GM12891 (cell line): Measurements from ENCODE around the gene ARMC9.
A peak's percentile ranks its signal among the peaks of the same experiment; 100 is the strongest.

Experiments
- DNase-seq: peaks from one replicate; pipeline ENCODE4 v3.0.0; 2011; ENCODE audit warnings: low spot score; ENCODE audit not compliant: insufficient read length
- FAIRE-seq: peaks from 2 replicates; lab custom pipeline; 2011; peaks lifted over from hg19 to GRCh38; lab: Jason Lieb, UNC
- PAX5 ChIP-seq: IDR thresholded peaks from 2 replicates; pipeline ENCODE4 v1.6.1; 2011; ENCODE audit warnings: low read length, moderate library complexity, mild to moderate bottlenecking; ENCODE audit not compliant: insufficient read depth, severe bottlenecking
- POLR2A ChIP-seq: IDR thresholded peaks from 2 replicates; pipeline ENCODE4 v1.6.1; 2011; ENCODE audit warnings: low read depth, low read length, control low read depth
- POLR2AphosphoS5 ChIP-seq: IDR thresholded peaks from 2 replicates; pipeline ENCODE4 v1.6.1; 2011; ENCODE audit warnings: low read depth, low read length, control low read depth
- POU2F2 ChIP-seq: IDR thresholded peaks from 2 replicates; pipeline ENCODE4 v1.6.1; 2011; ENCODE audit warnings: low read depth, mild to moderate bottlenecking, control low read depth, low read length, moderate library complexity
- SPI1 ChIP-seq: IDR thresholded peaks from 2 replicates; pipeline ENCODE4 v1.6.1; 2011; ENCODE audit warnings: low read depth, low read length, control low read depth
- TAF1 ChIP-seq: IDR thresholded peaks from 2 replicates; pipeline ENCODE4 v1.6.1; 2011; ENCODE audit warnings: low read depth, low read length, control low read depth

ARMC9 gene

GRCh38 chr2:231256494-231256893 lies 58.1 kb downstream of the ARMC9 start:
- no peak for TF ChIP-seq TAF1
- no peak for TF ChIP-seq POLR2AphosphoS5
- TF ChIP-seq SPI1, result no peak
- TF ChIP-seq POU2F2, result no peak
- no peak for TF ChIP-seq PAX5
- no peak for TF ChIP-seq POLR2A
- FAIRE-seq (no peak), DNase-seq (no peak)

- FAIRE-seq (no peak), DNase-seq (no peak)
- TF ChIP-seq POLR2A (no peak), POLR2AphosphoS5 (no peak), PAX5 (no peak), TAF1 (no peak), SPI1 (no peak), POU2F2 (no peak)
These were observed 59.3 kb downstream of the ARMC9 start for GRCh38 chr2:231257763-231258162.

- TF ChIP-seq TAF1, result no peak
- TF ChIP-seq POU2F2, result no peak
- no peak for FAIRE-seq
- DNase-seq, result no peak
These were observed 60.3 kb downstream of the ARMC9 start for GRCh38 chr2:231258701-231259100.

- no peak for FAIRE-seq
- no peak for DNase-seq
- TF ChIP-seq POLR2AphosphoS5 (no peak), TAF1 (no peak), SPI1 (no peak), POU2F2 (no peak), PAX5 (no peak), POLR2A (no peak)
These were observed 60.7 kb downstream of the ARMC9 start for GRCh38 chr2:231259104-231259503.

GRCh38 chr2:231260442-231261208 lies 62.2 kb downstream of the ARMC9 start:
- FAIRE-seq, result no peak
- DNase-seq, result no peak
- no peak for TF ChIP-seq PAX5
- no peak for TF ChIP-seq POLR2AphosphoS5
- no peak for TF ChIP-seq POLR2A
- no peak for TF ChIP-seq TAF1
- TF ChIP-seq POU2F2, result no peak
- TF ChIP-seq SPI1, result no peak

GRCh38 chr2:231263118-231263831 lies 64.8 kb downstream of the ARMC9 start:
- FAIRE-seq (no peak), DNase-seq (no peak)
- TF ChIP-seq SPI1 (no peak), POU2F2 (no peak), POLR2AphosphoS5 (no peak), TAF1 (no peak), POLR2A (no peak), PAX5 (no peak)

GRCh38 chr2:231270221-231271114 lies 72.0 kb downstream of the ARMC9 start:
- DNase-seq (no peak), FAIRE-seq (no peak)
- TF ChIP-seq POU2F2 (no peak), PAX5 (no peak), SPI1 (no peak), POLR2AphosphoS5 (no peak), POLR2A (no peak), TAF1 (no peak)

- FAIRE-seq (no peak), DNase-seq (no peak)
- TF ChIP-seq PAX5 (no peak), POLR2A (no peak), POU2F2 (no peak), TAF1 (no peak), POLR2AphosphoS5 (no peak), SPI1 (no peak)
These were observed 74.6 kb downstream of the ARMC9 start for GRCh38 chr2:231272991-231273390.

GRCh38 chr2:231276987-231277386 lies 78.6 kb downstream of the ARMC9 start:
- FAIRE-seq (no peak), DNase-seq (no peak)
- no peak for TF ChIP-seq TAF1
- TF ChIP-seq POLR2AphosphoS5, result no peak
- no peak for TF ChIP-seq POU2F2
- TF ChIP-seq POLR2A, result no peak
- no peak for TF ChIP-seq PAX5
- no peak for TF ChIP-seq SPI1

- no peak for TF ChIP-seq POU2F2
- TF ChIP-seq POLR2A, result no peak
- no peak for TF ChIP-seq SPI1
- TF ChIP-seq POLR2AphosphoS5, result no peak
- no peak for TF ChIP-seq TAF1
- TF ChIP-seq PAX5, result no peak
- peak; percentile 64 for FAIRE-seq
- DNase-seq, result no peak
These were observed 79.5 kb downstream of the ARMC9 start for GRCh38 chr2:231277962-231278361.
